GM18517 (cell line): ENCODE data around the gene KIF17.

Source experiments
- ATAC-seq: cut with Tn5 transposase; IDR thresholded peaks from one replicate; pipeline ENCODE4 v1.9.1; 2021; ENCODE audit warnings: mild to moderate bottlenecking, moderate library complexity; ENCODE audit not compliant: unreplicated experiment

The KIF17 gene

DNA sequence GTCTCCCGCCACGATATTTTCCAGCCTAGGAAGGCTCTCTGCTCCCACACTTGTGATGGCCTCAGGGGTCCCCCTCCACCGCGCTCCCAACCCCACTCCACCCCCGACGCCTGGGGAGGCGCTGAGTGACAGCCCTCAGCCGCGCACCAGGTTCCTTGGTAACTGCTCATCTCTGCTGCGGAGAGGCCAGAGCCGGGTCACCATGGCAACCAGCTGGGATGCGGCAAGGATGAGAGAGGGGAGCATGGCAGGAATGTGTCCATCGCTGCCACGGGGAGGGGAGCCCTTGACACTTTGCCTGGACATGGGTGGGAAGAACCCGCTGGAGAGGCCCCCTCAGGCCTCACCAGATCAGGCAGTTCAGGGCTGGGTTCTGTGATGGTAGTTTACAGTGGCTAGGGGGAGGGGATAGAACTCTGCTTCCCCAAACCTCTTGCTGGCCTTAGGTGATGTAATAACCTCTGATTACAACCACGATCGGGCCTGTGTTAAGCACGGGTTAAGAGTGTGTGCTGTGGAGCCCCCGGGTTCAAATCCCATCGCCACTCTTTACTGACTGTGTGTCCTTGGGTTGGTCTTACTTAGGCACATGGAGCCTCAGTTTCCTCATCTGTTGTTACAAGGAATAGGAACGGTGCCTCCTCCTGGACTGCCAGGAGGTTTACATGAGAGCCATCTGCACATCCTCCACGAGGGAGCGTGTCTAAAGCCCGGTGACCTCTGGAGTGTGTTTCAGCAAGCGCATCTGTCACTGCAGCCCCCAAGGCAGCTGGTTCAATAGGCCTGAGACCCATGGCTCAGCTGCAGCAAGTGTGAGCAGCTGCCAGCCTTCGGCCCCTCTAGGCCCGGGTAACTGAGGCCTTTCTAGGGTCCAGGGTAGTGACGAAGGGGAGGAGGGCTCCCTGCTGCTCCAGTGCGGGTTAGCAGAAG, 6.3 kb downstream of the KIF17 start:
- ATAC-seq: no peak

DNA sequence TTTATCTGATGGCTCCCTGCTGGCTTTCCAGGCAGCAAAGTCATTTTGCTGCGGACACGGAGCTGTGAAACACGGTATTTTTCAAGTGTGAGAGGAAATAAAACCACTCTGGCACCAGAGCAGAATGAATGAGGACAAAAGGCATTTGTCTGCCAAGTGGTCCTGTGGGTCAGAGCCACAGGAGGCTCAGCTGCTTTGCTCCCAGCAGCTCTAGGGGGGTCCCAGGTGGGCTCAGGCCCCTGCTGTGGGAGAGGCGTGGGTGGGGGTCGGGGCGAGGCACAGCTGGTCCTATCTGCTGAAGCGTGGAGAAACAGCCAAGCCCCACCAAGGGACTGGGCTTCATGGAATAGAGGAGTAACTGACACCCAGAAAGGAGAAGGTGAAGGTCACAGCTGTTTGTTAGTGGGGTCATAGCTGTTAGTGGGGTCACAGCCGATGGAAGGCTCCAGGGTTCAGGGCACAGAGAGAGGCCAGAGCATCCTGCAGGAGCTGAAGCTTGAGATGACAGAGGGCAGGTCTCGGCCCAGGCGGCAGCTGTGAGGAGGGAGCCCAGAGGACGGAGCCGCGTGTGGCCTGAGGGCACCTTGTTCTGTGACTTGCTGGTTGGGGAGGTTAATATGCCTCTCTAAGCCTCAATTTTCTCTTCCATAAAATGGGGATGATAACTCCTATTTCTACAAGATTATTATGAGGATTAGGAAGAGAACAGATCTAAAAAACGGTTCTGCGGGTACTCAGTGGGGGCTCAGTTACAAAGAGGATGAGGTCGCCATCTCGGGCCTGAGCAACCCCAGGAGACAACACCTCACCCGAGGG, 7.1 kb downstream of the KIF17 start:
- no peak for ATAC-seq

DNA sequence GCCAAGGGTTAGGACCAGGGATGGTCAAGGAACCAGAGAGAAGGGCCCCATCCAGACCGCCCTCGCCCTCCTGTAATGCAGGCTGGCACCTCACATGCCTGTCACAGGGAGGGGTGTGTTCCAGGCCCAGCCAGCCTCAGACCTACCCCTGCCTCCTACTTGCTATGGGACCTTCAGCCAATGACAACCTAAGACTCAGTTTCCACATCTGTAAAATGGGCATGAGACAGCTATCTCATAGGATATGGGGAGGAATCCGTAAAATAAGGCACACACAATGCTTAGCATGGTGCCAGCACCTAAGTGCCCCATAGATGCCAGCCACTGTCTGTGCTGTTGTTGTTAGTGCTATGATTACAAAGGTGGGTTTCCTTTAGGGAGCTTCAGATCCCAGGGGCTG, 7.9 kb downstream of the KIF17 start:
- no peak for ATAC-seq

DNA sequence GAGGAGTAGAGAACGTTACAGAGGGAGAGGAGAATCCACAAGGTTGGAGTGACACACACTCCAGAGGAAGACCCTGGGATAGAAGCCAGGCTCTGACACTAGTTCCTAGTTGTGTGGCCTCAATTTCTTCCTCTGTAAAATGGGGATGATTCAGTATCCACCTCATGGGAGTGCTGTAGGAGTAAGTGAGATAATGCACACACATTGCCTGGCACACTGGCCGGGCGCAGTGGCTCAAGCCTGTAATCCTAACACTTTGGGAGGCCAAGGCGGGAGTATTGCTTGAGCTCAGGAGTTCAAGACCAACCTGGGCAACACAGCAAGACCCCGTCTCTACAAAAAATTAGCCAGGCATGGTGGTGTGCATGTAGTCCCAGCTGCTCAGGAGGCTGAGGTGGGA, 8.9 kb downstream of the KIF17 start:
- no peak for ATAC-seq

DNA sequence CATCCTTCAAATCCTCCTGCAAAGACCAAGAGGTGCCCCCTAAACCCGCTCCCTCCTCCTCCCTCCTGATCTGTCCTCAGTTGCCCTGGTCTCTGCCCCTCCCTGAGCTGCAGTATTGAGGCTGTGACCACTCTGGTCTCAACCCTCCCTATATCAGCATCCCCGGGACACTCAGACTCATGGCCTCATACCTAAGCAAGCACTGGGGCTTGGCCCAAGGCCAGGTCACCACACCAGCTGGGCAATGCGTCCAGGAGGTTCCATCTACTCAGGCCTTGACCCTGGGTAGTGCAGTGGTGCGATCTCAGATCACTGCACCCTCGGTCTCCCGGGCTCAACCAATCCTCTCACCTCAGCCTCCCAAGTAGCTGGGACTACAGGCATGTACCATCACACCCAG, 9.8 kb downstream of the KIF17 start:
- no peak for ATAC-seq

DNA sequence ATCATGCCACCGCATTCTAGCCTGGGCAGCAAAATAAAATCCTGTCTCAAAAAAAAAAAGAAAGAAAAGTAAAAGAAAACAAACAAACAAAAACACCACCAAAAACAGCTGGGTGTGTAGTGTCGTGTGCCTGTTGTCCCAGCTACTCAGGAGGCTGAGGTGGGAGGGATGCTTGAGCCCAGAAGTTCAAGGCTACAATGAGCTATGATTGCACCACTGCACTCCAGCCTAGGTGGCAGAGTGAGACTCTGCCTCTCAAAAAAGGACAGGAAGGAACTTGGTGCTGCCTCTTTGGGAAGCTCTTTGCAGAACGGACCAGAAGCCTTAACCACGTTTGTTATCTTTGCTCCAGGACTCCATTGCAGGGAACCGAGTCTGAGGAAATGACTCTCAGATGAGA, 11.0 kb downstream of the KIF17 start:
- ATAC-seq: no peak

DNA sequence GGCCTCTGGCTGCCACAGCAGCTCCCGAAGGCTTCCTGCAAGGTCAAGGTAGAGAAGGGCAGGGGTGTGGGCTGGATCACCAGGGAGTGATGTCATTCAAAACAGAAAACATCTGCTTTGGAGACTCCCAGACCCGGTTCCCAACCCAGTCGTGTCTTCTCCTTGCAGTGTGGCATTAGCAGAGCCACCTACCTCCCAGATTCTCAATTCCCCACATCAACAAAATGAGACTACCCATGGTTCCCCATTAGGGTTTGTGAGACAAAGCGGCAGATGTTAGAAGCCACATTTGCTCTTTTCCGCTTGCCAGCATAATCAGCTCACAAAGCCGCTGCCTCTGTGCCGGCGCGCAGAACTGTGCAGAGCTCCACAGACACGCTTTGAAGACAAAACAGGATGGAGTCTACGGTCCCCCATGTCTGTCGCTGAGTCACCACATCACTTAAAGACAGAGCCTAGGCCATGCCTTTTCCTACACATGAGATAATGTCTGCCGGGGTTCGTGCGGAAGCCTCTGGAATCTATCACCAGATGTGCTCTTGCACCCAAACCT, 12.5 kb downstream of the KIF17 start:
- ATAC-seq: no peak

DNA sequence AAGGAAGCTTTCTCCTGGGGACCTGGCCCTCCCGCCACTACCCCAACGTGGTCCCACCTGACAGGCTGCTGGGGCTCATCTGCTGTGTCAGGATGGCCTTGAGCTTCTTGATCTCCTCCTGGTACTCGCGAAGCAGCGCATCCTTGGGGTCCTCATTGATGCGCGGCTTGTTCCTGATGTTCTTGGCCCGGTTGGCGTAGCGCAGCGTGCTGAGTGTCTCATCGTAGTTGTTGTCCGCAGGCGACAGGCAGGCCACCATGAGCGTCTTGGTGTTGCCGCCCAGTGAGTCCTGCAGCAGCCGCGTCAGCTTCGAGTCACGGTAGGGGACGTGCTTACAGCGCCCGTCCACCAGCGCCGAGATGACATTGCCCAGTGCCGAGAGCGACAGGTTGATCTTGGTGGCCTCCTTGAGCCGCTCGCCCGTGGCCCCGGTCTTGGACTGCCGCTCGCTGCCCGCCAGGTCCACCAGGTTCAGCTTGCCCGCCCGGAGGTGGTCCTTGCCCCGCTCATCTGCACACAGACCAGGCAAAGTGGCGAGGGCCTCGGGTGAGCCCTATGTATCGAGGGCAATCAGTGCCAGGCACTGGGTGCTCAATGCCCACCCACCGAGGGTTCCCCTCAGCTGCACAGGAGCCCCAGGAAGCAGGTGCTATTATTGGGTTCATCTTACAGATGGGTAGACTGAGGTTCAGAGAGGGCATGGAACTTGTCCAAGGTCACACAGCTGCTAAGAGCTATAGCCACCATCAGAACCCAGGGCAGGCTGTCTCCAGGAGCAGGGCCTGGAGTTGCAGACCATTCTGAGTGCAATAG, 13.2 kb downstream of the KIF17 start:
- no peak for ATAC-seq

DNA sequence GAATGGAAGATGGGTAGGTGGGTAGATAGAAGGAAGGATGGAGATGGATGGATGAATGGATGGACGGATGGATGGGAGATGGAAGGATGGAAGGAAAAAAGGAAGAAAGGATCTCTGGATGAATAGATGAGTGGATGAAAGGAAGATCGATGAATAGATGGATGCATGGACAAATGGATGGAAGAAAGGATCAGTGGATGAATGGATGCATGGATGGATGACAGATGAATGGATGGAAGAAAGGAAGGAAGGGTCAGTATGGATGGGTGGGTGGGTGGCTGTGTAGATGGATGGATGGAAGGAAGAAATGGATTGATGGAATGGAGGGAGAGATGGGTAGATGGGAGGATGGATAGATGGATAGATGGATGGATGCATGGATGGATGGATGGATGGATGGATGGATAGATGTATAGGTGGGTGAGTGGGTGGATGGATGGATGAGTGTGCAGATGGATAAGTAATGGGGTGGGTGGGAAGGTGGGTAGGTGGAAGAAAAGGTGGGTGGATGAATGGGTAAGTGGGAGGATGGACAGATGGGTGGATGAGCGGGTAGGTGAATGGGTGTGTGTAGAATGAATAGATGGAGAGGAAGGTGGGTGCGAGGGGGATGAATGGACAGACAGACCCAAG, 14.6 kb downstream of the KIF17 start:
- ATAC-seq: no peak

DNA sequence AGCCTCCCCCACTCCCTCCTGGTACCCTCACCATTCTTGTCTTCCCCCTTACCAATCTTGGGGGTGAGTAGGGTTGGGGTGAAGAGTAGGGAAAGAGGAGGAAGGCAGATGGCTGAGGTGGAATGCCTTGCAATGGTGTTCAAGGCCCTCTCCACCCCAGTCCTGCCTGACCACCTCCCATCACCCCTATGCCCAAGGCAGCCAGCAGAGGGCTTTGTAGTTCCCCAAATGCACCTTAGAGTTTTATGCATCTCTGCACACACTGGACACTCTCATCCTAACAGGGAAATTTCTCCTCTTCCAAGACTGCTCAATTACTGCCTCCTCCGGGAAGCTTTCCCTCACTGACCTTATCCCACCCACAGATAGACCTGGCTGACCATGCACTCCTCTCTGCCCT, 15.4 kb downstream of the KIF17 start:
- ATAC-seq: no peak

DNA sequence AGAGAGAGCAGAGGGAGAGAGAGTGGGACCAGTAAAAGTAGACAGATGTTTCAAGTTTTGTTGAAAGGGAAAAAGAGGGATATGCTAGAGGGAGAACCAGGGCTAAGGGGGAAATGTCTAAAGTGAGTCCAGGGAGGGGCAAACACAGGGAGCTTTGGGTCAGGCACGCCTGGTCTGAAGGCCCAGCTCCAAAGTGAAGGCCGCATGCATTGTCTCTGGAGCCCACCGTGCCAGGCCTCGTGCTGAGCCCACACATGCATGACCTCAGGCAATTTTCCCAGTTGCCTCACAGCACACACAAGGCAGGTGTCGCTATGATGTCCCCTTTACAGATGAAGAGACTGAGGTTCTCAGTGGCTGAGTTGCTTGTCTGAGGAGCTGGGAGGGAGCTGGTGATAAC, 16.0 kb downstream of the KIF17 start:
- no peak for ATAC-seq

DNA sequence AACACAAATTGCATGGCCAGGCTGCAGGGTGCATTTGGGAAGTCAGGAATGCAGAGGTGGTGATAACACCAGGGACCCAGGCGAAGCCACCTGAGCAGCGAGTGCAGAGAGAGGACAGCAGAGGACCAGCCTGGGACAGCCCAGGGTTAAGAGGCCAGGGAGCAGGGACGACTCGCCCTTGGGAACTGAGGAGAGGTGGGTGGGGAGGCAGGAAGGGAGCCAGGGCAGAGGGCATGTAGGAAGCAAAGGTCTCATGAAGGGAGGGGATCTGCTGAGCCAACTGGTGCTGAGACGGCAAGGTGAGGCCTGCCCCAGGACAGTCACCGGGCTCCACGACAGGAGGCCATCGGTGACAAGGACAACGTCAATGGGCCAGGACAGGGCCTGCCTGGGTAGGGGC, 16.4 kb downstream of the KIF17 start:
- ATAC-seq: no peak

DNA sequence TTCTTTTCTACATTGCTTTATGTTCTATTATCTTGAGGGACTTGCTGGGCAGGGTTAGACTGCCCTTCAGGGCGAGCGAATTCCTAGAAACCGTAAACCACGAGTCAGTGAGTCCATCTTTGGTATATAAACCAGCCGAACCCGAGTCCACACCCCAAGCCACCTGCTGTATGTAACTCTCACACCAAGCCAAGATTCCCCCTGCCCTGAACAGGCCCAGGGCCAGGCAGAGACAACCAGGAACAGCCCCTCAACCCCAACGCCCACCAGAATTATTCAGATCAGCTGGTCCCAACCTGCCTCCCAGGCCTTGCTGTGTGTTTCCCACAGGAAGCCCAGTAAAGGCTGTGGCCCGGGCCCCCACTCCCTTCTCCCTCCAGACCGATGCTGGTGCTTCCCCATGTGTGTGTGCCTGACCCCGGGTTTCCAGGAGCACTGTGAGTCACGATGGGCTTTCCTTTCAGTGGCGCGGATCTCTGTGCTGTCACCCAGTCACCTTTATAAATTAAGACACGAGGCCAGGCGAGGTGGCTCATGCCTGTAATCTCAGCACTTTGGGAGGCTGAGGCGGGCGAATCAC, 17.1 kb downstream of the KIF17 start:
- no peak for ATAC-seq

DNA sequence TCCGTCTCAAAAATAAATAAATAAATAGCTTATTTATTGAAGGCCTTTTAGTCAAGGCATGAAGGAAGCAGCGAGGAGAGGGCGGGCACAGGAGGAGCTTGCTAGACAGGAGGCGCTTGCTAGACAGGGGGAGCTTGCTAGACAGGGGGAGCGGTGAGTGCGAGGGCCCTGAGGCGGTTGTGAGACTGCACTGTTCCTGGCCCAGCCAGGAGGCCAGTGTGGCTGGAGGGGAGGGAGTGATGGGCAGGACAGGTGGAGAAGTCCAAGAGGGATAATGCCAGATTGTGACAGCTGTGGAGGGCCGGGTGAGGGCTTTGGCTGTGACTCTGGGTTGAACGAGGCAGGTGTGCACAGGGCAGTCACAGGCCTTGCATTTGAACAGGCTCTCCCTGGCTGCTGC, 18.2 kb downstream of the KIF17 start:
- no peak for ATAC-seq

DNA sequence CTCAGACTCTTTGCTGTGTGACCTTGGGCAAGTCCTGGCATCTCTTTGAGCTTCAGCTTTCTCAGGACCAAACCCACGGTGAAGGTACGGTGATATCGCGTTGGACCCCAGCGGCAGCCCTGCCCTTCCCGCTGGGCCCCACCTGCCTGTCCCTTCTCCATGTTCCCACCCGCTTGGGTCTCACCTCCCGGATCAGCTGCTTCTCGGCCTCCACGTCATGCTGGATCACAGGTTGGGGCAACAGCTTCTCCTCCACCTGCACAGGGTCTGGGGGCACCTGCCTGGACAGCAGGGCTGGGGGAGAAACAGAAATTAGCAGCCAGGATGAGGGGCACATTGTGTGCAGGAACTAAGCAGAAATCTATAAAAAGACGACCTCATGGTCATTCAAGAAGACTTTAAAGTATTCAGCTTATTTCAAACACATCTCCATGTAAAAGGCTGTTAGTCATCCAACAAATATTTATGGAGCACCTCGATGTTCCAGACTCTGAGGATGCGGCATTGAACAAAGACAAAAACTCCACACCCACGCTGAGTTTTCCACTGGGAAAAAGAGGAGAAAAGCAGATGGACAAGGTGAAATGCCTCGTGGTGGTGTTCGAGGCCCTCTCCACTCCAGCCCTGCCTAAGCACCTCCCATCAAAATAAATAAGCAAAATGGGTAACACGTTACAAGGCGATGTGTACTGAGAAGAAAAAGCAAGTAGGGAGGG, 19.5 kb downstream of the KIF17 start:
- ATAC-seq: no peak

DNA sequence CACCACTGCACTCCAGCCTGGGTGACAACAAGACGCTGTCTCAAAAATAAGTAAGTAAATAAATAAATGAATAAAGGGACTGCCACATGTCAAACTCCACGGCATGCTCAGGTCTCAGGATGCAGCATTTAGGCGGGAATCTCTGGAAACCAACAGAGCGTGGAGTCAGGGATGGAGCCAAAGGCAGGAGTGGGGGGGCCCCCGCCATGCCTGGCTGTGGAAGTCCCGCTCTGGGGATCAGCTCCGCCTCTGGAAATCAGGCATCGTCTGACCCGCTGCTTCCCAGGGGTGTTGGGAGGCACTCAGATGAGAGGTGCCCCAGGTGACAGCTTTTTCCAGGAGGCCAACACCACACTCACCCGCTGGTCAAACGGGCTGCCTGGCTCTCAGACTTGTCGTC, 20.2 kb downstream of the KIF17 start:
- ATAC-seq: no peak

DNA sequence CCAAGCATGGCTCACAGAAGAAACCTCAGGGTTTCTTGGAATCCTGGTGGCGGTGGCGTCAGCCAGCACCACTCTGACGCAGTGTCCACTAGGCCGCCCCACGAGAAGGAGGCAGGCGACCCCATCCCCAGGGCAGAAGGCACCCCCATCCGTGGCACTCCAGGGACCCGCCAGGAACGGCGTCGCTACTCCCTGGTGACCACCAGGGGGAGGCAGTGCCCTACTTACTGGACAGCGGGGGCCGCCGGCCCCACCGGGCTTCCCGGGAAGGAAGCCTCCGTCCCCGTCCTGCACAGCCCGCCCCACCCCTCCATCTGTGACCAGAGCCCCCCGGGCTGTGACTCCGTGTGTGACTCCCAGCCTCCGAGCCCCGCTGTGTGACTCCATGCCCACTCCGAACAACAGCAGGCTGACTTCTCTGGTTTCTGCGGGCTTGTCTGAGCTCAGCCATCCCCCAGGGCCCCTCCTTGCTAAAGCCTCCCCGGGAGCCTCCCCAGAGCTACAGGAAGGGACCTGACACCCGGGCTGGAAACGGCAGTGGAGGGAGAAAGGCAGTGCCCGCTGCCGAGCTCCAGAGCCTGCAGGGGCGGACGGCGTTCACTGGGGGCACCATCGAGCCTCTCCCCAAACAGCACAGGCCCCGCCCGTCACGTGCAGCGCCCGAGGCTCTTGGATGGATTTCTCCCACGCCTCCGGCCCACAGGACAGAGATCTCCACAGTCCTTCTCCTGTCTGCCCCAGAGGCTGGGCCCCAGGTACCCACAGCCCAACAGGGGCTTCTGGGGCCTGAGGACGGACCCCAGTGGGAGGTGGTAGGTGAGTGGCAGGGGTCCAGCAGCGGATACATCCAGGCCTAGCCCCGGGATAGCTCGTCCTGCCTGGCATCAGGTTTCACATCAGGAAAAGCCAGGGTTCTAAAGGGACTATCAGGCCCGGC, 21.1 kb downstream of the KIF17 start:
- ATAC-seq: no peak

DNA sequence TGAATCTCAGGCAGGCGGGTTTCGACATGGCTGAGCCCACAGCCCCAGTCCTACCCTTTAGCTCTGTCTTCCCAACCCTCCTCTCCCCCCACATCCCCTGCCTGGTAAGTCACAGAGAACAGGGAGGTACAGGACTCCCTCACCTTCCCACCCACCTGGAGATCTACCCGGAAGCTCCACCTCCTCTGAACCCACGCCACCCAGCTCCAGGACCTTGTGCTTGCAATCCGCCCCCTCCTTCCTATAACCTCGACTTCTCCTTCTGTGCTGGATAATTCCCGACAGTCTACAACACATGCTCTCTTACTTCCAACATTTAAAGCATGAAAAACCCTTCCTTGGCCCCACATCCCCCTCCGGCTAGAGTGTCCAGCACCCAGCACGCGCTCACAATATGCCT, 22.3 kb downstream of the KIF17 start:
- no peak for ATAC-seq
